HL-60/S4 (cell line): ENCODE measurements around the gene SPACDR.
"Not testable (repeated sequence)": the region's sequence is repeated elsewhere in the genome, so short reads cannot be mapped to it uniquely, and the experiment has no call there.

ENCODE experiments used
- in situ Hi-C: fragments of 300-500 bp; cut with MboI; formaldehyde crosslinking; loops from 2 replicates; pipeline ENCODE4 v1.14.3; 2022; ENCODE audit warnings: low sequenced_read_pairs

The SPACDR gene

DNA sequence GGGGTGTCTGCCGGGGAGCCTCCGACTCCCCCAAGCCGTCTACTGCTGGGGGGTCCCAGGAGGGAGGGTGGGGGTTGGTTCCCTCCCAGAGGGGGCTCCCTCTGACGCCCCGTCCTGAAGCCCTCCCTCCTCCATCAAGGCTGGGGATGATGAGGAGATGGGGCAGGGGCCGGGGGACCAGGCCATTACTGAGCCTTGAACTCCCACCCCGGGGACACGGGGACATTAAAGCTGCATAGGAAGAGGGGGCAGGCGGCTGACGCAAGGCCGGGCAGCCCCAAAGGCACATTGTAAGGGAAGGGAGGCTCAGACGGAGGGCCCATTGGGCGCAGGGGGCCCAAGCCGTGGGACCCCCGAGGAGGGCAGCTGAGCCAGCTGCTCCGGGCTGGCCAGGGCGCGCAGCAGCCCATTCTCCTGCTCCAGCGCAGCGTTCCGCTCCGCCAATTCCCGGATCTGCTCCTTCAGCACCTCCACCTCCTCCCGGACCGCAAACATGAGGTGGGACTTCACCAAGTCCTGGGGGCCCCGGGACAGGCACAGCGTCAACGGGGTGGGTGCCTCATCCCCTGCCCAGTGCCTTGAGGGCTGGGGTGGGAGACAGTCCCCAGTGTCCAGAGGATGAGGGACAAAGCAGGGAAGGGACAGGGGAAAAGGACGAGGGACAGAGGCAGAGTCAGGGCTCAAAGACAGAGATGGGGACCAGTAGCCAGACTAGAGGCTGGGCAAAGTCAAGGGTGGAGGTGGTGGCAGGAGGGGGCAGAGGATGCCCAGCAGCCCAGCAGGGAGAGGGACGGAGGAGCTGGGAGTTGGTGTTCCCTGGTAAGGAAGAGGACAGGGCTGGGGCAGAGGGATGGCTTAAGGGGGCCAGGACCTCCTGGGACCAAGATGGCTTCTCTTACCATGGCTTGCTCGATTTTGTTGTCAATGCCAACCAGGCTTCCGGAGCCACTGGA lies 2.9 kb upstream of the SPACDR start:
- in situ Hi-C loops, result loop anchor here (10.0 kb wide), 1 partner anchor 88 kb away; no protein-coding TSS in a partner anchor

DNA sequence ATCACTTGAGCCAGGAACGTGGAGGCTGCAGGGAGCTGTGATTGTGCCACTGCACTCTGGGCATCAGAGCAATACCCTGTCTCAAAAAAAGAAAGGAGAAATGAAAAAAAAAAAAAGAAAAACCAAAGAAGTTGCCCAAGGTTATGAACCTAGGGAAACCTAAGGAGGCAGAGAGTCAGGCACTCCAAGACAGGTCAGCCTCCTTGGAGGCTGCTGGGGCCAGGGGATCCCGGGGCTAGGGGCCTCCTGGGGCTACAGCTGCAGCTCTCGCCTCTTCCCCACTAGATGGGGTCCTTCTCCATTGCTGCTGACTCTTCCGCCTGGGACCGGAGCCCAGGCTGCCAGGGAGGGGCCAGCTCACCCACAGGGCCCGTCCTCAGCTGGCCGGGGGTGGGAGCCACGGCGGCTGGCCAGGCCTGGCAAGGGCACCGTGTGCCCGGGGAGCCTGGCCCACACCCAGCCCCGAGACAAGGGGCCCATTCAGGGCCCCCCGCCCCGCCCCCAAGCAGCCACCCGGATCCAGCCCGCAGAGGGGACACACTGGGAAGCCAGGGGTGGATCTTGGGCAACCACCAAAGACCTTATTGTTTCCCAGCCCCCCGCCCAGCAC lies 1.7 kb upstream of the SPACDR start:
- in situ Hi-C loops, result loop anchor here (10.0 kb wide), 1 partner anchor 89 kb away; no protein-coding TSS in a partner anchor

DNA sequence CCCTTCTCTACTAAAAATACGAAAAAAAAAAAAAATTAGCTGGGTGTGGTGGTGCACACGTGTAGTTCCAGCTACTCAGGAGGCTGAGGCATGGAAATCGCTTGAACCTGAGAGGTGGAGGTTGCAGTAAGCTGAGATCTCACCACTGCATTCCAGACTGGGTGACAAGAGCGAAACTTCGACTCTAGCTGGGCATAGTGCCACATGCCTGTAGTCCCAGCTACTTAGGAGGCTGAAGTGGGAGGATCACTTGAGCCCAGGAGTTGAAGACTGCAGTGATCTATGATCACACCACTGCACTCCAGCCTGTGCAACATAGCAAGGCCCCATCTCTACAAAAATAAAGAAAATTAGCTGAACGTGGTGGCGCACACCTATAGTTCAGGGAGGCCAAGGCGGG lies 1.2 kb upstream of the SPACDR start:
- in situ Hi-C loops, result loop anchor here (10.0 kb wide), 1 partner anchor 90 kb away; no protein-coding TSS in a partner anchor

DNA sequence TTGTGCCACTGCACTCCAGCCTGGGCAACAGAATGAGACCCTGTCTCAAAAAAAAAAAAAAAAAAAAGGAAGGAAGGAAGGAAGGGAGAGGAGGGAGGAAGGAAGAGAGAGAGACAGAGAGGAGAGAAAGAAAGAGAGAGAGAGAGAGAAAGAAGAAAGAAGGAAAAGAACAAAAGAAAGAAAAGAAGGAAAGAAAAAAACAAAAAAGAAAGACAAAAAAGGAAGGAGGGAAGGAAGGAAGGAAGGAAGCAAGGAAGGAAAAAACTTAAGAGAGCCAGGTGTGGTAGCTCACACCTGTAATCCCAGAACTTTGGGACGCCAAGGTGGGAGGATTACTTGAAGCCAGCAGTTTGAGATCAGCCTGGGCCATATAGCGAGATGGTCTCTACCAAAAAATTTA lies 731 bp upstream of the SPACDR start:
- in situ Hi-C loops, result loop anchor here (10.0 kb wide), 1 partner anchor 90 kb away; no protein-coding TSS in a partner anchor

DNA sequence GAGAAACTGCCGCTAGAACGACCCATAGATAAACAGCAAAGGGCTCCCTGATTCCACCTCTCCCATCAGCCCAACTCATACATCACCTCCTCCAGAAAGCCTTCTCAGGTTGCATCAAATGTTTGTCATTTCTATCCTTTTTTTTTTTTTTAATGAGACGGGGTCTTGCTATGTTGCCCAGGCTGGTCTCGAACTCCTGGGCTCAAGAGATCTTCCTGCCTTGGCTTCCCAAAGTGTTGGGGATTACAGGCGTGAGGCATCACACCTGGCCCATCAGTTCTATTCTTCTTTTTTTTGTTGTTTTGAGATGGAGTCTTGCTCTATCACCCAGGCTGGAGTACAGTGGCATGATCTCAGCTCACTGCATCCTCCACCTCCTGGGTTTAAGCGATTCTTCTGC lies 7.0 kb downstream of the SPACDR start:
- in situ Hi-C loops, result no loop called here

DNA sequence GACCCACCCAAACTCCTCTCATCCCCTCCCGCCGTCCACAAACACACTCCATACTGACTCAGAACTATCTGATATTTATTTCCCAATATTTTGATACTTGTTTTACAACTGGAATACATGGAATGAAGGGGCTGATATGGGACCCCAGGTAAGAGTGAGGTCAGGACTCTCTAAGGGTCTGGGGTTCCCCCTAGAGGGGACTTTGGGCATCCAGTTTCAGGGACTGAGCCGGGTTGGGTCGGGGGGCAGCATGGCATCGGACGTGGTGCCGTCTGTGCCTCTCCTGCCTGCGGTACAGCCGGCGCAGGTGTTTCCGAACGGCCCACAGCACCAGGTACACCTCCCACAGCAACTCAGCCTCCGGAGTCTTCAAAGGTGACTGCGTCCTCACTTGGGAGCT lies 7.5 kb downstream of the SPACDR start:
- in situ Hi-C loops, result no loop called here

DNA sequence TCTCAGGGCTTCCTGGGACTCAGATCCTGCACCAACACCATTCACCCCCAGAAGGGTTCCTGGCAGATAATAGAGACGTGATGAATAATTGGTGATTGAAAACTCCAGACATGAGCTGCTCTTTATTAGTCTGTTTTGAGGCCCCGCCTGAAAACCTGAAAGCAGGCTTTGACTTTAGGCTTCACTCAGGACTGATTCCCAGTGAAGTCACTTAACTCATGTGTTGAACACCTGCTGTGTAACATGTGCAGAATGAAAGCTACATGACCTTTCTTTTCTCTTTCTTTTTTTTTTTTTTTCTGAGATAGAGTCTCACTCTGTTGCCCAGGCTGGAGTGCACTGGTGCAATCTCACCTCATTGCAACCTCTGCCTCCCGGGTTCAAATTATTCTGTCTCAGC lies 8.9 kb downstream of the SPACDR start:
- in situ Hi-C loops, result no loop called here

DNA sequence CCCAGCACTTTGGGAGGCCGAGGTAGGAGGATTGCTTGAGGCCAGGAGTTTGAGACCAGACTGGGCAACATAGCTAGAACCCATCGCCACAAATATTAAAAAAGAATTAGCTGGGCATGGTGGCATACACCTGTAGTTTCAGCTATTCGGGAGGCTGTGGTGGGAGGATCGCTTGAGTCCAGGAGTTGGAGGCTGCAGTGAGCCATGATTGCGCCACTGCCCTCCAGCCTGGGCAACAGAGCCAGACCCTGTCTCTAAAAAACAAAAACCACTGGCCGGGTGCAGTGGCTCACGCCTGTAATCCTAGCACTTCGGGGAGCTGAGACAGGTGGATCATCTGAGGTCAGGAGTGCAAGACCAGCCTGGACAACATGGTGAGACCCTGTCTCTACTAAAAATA lies 10.2 kb downstream of the SPACDR start:
- in situ Hi-C loops, result not testable (repeated sequence)

DNA sequence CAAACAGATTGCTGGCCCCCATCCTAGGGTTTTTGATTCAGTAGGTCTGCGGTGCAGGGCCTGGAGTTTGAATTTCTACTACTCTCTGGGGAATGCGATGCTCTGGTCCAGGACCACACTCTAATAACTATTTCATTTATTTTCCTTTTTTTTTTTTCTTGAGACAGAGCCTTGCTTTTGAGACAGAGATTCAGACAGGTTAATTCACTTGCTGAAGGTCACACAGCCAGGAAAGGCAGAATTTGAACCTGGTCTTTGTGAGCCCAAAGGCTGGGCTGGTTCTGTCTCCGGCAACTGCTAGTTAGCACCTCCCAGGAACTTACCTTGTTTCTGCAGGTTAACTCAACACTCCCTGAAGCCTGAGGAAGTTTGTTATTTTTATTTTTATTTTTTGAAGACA lies 11.5 kb downstream of the SPACDR start:
- in situ Hi-C loops, result no loop called here

DNA sequence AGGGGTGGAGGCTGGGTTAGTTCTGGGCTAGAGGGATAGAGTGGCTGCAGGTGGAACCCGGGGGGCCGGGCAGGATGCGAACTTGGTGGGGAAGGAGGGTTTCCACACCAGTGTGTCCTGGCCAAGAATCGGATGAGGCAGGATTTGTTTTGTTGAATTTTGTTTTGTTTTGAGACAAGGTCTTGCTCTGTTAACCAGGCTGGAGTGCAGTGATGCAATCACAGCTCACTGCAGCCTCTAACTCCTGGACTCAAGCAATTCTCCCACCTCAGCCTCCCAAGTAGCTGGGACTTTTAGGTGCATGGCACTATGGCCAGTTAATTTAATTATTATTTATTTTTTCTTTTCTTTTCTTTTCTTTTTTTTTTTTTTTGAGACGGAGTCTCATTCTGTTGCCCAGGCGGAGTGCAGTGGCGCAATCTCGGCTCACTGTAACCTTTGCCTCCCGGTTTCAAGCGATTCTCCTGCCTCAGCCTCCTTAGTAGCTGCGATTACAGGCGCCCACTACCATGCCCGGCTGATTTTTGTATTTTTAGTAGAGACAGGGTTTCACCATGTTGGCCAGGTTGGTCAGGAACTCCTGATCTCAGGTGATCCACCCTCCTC lies 14.8 kb downstream of the SPACDR start:
- in situ Hi-C loops, result no loop called here

DNA sequence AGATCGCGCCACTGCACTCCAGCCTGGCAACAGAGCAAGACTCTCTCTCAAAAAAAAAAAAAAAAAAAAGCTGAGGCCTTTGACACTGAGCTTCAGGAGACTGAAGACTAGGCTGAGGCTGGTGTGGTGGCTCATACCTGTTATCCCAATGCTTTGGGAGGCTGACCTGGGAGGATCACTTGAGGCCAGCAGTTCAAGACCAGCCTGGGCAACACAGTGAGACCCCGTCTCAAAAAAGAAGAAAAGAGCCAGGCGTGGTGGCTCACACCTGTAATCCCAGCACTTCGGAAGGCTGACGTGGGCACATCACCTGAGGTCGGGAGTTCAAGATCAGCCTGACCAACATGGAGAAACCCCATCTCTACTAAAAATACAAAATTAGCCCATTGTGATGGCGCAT lies 16.7 kb downstream of the SPACDR start:
- in situ Hi-C loops, result not testable (repeated sequence)

DNA sequence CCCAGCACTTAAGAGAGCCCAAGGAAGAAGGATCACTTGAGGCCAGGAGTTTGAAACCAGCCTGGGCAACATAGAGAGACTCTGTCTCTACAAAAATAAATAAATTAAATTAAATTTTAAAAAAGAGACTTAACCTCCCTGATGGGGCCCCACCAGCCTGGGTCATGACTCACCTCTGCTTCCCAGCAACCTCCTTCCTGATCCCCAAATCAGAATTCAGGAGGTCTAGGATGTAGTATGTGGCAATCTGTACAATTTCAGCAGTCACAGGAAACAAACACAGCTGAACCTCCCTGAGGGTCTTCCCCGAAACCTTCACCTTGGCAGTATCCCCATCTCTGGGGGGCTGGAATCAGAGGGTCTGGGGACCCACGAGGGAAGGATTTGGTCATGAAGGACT lies 18.0 kb downstream of the SPACDR start:
- in situ Hi-C loops, result no loop called here

DNA sequence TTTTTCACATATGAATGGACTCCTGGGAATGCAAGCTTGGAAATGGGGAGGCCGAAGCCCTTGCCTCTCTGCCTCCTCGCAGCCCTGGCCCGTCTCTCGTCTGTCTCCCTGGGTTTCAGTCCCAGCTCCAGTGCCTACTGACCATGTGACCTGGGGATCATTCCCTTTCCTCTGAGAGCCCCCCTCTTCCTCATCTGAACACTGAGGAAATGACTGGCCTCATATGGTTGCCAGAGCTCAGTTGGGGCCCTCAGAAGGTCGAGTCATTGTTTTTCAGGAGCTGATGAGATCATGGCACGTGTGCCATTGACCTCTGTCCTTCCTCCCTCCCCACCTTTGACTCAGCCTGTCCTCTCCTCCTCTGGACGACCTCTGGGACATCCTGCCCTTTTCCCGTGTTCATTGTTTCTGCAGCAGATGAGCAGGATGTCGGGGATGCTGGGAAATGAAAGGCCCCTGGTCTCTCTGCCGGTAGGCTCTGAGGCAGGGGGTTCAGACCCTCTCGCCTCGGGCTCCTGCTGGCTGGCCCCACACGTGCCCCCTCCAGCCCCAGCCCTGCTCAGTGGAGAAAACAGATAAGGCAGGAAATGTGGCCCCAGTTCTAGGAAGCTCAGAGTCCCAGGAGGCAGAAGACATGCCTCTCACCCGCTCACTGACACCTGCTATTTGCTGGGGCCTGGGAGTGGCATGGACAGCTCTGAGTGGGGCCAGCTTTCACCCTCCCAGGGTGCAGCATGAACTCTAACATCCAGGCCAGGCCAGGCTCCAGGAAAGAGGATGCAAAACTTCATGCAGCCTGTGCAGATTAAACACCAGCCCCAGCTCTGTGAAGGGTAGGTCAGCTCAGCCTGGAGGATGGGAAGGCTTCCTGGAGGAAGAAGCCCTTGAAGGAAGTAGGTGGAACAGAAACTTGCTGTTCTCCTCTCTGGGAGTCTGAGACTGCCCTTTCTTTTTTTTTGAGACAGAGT lies 19.5 kb downstream of the SPACDR start:
- in situ Hi-C loops, result no loop called here

DNA sequence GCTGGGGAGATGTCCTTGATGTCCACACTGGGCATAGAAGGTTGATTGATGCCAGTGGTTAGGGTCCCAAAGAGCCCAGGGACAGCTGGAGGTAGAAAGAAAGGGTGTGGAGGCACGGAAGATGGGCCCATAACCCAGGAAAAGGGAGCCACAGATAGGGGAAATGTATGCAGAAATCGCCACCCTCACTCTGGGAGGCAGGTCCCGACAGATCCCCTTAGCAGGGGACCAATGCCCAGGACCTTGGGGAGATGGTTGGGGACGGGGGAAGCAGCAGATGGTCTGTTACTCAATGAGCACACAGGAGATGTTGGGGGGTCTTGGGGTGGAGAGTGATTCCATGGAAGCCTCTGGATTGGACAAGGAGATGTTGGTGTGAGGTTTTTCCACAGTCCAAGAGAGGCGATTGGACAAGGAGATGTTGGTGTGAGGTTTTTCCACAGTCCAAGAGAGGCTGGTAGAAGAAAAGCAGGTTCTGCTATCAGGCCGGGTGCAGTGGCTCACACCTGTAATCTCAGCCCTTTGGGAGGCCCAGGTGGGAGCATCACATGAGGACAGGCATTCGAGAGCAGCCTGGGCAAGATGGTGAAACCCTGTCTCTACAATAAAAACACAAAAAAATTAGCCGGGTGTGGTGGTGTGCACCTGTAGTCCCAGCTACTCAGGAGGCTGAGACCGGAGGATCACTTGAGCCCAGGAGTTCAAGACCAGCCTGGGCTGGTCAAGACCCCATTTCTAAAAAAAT lies 20.8 kb downstream of the SPACDR start:
- in situ Hi-C loops, result no loop called here

DNA sequence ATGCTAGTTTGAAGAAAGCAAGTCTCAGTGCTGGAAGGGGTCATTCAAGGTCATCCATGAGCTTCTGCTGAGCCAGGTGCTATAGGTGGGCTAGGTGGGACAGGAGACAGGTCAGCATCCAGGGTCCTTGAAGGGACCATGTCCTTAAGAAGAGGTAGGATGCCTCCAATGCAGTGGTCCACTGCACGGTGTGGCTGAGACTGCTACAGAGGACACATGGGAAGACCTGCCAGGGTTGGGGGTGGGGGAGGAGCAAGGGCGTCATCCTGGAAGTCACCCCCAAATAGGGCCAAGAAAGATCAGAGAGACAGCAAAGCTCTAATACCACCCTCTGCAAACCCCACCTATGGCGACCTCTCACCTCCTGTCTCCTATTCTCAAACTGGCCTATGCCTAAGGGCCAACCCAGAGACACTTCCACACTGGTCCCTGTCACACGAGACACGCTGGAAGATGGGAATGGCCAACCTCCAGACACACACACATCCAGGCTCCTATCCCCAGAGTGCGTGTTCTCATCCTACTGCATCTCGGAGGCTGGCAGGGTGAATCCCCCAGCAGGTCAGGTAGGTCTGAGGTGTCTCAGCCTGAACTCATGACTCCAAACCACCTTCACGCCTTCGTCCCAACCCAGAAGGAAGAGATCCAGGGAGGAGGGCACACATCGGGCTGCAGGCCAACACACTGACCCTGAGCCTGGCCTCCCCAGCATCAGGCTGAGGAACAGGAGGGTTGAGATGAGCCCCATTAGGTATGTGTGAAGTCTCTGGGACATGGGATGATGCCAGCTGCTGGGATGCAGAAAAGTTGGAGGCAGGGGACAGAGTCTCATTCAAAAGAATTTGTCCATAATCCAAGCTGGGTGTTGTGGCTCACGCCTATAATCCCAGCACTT lies 22.2 kb downstream of the SPACDR start:
- in situ Hi-C loops, result no loop called here

DNA sequence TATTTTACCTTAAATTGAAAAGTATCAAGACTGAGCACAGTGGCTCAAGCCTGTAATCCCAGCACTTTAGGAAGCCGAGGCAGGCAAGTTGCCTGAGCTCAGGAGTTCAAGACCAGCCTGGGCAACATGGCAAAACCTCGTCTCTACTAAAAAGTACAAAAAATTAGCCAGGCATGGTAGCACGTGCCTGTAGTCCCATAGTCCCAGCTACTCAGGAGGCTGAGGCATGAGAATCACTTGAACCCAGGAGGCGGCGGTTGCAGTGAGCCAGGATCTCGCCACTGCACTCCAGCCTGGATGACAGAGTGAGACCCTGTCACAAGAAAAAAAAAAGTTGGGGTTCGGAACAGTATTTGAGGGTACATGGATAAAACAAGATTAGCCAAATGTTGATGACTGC lies 24.8 kb downstream of the SPACDR start:
- in situ Hi-C loops, result not testable (repeated sequence)

DNA sequence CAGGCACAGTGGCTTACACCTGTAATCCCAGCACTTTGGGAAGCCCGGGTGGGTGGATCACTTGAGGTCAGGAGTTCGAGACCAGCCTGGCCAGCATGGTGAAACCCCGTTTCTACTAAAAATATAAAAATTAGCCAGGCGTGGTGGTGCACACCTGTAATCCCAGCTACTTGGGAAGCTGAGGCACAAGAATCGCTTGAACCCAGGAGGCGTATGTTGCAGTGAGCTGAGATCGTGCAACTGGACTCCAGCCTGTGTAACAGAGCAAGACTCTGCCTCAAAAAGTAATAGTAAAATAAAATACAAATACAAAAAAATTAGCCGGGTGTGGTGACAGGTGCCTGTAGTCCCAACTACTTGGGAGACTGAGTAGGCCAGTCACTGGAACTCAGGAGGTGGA lies 25.3 kb downstream of the SPACDR start:
- in situ Hi-C loops, result not testable (repeated sequence)

DNA sequence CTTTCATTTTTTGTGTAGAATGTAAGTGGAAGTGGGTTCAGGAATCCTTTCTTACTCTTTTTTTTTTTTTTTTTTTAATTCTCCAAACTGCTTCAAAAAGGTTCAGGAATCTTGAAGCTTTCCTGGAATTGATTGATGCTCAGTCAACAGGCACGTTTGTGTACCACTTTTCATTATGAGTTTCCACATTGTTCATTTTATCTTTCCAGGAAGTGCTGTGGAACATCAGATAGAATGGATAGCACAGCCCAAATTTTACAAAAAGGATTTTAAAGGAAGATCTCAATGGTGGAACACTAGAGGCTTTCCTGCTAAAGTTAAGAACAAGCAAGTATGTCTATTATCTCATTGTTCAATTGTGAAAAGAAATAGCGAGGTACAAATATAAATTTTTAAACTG lies 25.9 kb downstream of the SPACDR start:
- in situ Hi-C loops, result no loop called here
